NB4 (cell line): ENCODE measurements around the gene PARL.

Experiments used
- CTCF ChIP-seq: IDR thresholded peaks from one replicate; pipeline ENCODE4 v1.5.1; 2012; ENCODE audit warnings: low read depth, low read length
- MYC ChIP-seq: IDR thresholded peaks from 2 replicates; pipeline ENCODE4 v1.6.1; 2011; ENCODE audit warnings: low read depth, low read length

- TF ChIP-seq CTCF (no peak), MYC (no peak)
These were observed 59.8 kb downstream of the PARL start for GRCh38 chr3:183824761-183825455.
